GM13976 (cell line): ENCODE measurements around the gene PIK3C2G.

ENCODE experiments used
- DNase-seq: peaks from one replicate; pipeline ENCODE4 v3.0.0; 2012; ENCODE audit warnings: low spot score
- CTCF ChIP-seq: IDR thresholded peaks from 2 replicates; pipeline ENCODE4 v1.5.1; 2012; ENCODE audit warnings: borderline replicate concordance, mild to moderate bottlenecking; ENCODE audit not compliant: insufficient read depth; ENCODE audit errors: extremely low read depth, missing control alignments, control extremely low read depth
- in situ Hi-C: fragments of 300-500 bp; cut with MboI; formaldehyde crosslinking; loops from one replicate; pipeline ENCODE4 v1.12.0; 2022; ENCODE audit warnings: low sequenced_read_pairs, mixed read lengths, inconsistent platforms; ENCODE audit not compliant: unreplicated experiment

PIK3C2G gene

GRCh38 chr12:18285161-18285560 lies 23.8 kb downstream of the PIK3C2G start:
- no peak for TF ChIP-seq CTCF
- in situ Hi-C loops, result no loop called here

GRCh38 chr12:18290386-18290785 lies 29.1 kb downstream of the PIK3C2G start:
- no peak for DNase-seq

More at GRCh38 chr12:18285161-18285560, 23.8 kb downstream of the PIK3C2G start:
- DNase-seq, result no peak

GRCh38 chr12:18294889-18295288 lies 33.6 kb downstream of the PIK3C2G start:
- no peak for TF ChIP-seq CTCF
- in situ Hi-C loops, result no loop called here
- no peak for DNase-seq

More at GRCh38 chr12:18290386-18290785, 29.1 kb downstream of the PIK3C2G start:
- in situ Hi-C loops, result no loop called here
- TF ChIP-seq CTCF, result no peak

GRCh38 chr12:18296201-18296908 lies 35.0 kb downstream of the PIK3C2G start:
- in situ Hi-C loops, result no loop called here
- DNase-seq, result no peak

GRCh38 chr12:18296909-18297280 lies 35.6 kb downstream of the PIK3C2G start:
- in situ Hi-C loops, result no loop called here
- no peak for TF ChIP-seq CTCF
- DNase-seq, result no peak

More at GRCh38 chr12:18296201-18296908, 35.0 kb downstream of the PIK3C2G start:
- no peak for TF ChIP-seq CTCF

- TF ChIP-seq CTCF, result no peak
- in situ Hi-C loops, result no loop called here
- DNase-seq, result no peak
Observed at GRCh38 chr12:18297902-18298301, 36.6 kb downstream of the PIK3C2G start.

- no peak for DNase-seq
- in situ Hi-C loops, result no loop called here
- TF ChIP-seq CTCF, result no peak
Observed at GRCh38 chr12:18302809-18303430, 41.6 kb downstream of the PIK3C2G start.
